Measurements from ENCODE around the gene IPO8.

The IPO8 gene

GRCh38 chr12:30695199-30696102 lies at the start of gene IPO8:
IPO8 (minus strand) TSS chr12:30695869; CDS start chr12:30695647, 222 bp downstream.
- DNase-seq: peak; percentile 70

- no peak for DNase-seq
These were observed 48.7 kb upstream of the IPO8 start for GRCh38 chr12:30744321-30744720.

GRCh38 chr12:30740274-30740673 lies 44.6 kb upstream of the IPO8 start:
- DNase-seq: no peak

GRCh38 chr12:30739020-30739419 lies 43.4 kb upstream of the IPO8 start:
- DNase-seq: no peak

GRCh38 chr12:30732954-30733637 lies 37.4 kb upstream of the IPO8 start:
- DNase-seq: no peak

- DNase-seq: no peak
These were observed 34.3 kb upstream of the IPO8 start for GRCh38 chr12:30730011-30730410.

- no peak for DNase-seq
These were observed 33.9 kb upstream of the IPO8 start for GRCh38 chr12:30729547-30729946.

- no peak for DNase-seq
These were observed 31.0 kb upstream of the IPO8 start for GRCh38 chr12:30726647-30727046.

- DNase-seq: no peak
These were observed 30.1 kb upstream of the IPO8 start for GRCh38 chr12:30725739-30726138.

- DNase-seq: no peak
These were observed 23.4 kb upstream of the IPO8 start for GRCh38 chr12:30719060-30719459.

- peak; percentile 3 for DNase-seq
These were observed 12.1 kb upstream of the IPO8 start for GRCh38 chr12:30707613-30708342.

GRCh38 chr12:30706476-30706875 lies 10.8 kb upstream of the IPO8 start:
- DNase-seq: no peak

GRCh38 chr12:30701056-30701455 lies 5.4 kb upstream of the IPO8 start:
- no peak for DNase-seq

GRCh38 chr12:30700216-30700900 lies 4.7 kb upstream of the IPO8 start:
- DNase-seq: no peak

- DNase-seq: no peak
These were observed 2.7 kb upstream of the IPO8 start for GRCh38 chr12:30698346-30698745.

GRCh38 chr12:30696943-30697342 lies 1.3 kb upstream of the IPO8 start:
- no peak for DNase-seq

- no peak for DNase-seq
These were observed 817 bp upstream of the IPO8 start for GRCh38 chr12:30696486-30696885.

- no peak for DNase-seq
These were observed 387 bp upstream of the IPO8 start for GRCh38 chr12:30696103-30696408.

- no peak for DNase-seq
These were observed 1.1 kb downstream of the IPO8 start for GRCh38 chr12:30694412-30695198.

GRCh38 chr12:30692470-30692869 lies 3.2 kb downstream of the IPO8 start:
- no peak for DNase-seq

GRCh38 chr12:30691122-30691879 lies 4.4 kb downstream of the IPO8 start:
- no peak for DNase-seq
